22Rv1 (cell line): ENCODE results near the gene MFSD6L.

Experiments used
- H3K27ac ChIP-seq: fragments of 450-650 bp; 2 replicates; pipeline ENCODE4 v1.5.1; 2017
- ZFX ChIP-seq: fragments of 450-650 bp; IDR thresholded peaks from 2 replicates; pipeline ENCODE4 v1.6.1; 2017; ENCODE audit warnings: antibody characterized with exemption, borderline replicate concordance
- TF ChIP-seq, protein P1 (sequence below): fragments of 450-650 bp; IDR thresholded peaks from 2 replicates; pipeline ENCODE4 v1.5.1; 2017; ENCODE audit warnings: mild to moderate bottlenecking

MFSD6L gene, protein sequence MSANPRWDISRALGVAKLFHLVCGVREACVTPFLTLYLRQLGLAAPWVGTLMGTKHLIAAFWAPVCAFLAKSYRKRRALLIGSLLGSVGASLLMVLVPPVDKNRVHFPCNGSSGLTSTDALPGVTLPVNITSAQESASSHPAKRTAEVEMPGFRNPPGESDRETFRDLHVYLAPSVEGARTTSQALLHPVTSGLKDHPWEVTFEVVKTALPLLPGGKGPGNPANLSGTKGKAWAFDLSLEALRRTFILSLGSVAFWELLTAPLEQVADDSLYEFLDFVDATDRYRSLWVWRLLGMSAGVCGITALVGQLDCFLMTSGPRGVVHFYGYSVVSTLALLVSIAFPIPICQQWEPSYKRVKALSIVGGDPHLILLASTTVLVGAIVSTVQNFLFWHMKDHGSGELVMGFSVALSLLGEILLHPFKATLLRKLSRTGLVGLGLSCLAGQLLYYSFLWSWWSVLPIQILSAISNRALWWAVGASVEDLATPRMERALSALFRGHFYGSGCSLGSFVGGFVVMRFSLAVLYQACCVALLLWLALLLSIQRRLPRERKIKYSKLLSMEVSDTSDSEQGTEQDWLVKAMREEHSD

DNA sequence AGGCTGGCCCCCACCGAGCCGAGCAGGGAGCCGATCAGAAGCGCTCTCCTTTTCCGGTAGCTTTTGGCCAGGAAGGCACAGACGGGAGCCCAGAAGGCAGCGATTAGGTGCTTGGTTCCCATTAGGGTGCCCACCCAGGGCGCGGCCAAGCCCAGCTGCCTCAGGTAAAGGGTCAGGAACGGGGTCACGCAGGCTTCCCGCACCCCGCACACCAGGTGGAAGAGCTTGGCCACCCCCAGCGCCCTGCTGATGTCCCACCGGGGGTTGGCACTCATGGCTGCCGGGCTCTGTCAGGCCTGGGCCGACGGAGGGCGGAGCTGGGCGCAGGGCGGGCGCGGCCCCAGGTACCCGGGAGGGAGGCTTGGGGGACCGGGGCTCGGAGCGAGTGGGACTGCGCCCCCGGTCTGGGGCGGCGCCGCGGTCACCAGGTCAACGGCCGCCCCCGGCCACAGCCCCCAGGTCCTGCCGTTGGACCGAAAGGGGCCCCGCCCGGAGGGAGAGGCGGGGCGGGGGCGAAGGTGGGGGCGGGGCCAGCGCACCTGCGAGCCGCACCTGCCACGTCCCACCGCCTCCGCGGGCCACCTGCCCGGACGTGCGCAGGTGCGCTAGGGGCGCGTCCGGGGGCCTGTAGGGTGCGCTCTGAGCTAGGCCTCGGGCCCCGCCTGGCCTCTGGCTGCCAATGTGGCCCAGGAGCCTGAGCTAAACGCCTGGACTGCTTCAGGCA is at the start of gene MFSD6L:
Gene MFSD6L, minus strand, starts transcription at position 520 of the 724 bp plus-strand sequence. Its CDS starts 245 bp downstream, at position 275.
- TF ChIP-seq, protein P1, sequence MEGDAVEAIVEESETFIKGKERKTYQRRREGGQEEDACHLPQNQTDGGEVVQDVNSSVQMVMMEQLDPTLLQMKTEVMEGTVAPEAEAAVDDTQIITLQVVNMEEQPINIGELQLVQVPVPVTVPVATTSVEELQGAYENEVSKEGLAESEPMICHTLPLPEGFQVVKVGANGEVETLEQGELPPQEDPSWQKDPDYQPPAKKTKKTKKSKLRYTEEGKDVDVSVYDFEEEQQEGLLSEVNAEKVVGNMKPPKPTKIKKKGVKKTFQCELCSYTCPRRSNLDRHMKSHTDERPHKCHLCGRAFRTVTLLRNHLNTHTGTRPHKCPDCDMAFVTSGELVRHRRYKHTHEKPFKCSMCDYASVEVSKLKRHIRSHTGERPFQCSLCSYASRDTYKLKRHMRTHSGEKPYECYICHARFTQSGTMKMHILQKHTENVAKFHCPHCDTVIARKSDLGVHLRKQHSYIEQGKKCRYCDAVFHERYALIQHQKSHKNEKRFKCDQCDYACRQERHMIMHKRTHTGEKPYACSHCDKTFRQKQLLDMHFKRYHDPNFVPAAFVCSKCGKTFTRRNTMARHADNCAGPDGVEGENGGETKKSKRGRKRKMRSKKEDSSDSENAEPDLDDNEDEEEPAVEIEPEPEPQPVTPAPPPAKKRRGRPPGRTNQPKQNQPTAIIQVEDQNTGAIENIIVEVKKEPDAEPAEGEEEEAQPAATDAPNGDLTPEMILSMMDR = peak; percentile 70
- TF ChIP-seq ZFX = no peak
- no peak within 1 kb of the TSS for H3K27ac ChIP-seq

DNA sequence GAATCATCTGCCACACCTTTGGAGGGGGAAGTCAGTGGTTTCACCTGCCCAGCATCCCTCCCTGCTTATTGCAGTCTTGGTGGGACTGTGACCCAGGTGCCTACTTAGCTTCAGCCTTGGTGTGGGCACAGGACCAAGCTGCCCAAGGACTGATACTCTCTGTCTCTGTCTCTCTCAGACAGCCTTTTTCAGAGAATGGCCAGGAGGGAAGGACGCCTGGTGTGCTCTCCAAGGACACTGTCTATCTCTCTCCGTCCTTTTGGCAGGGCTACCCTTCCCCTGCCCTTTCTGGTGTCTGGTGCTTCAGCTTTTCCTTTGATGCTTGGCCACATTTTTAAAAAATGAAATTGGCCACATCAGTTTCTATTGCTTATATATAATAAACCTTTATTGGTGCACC is 48.7 kb upstream of the MFSD6L start:
- TF ChIP-seq, protein P1 = no peak
- TF ChIP-seq ZFX = no peak

DNA sequence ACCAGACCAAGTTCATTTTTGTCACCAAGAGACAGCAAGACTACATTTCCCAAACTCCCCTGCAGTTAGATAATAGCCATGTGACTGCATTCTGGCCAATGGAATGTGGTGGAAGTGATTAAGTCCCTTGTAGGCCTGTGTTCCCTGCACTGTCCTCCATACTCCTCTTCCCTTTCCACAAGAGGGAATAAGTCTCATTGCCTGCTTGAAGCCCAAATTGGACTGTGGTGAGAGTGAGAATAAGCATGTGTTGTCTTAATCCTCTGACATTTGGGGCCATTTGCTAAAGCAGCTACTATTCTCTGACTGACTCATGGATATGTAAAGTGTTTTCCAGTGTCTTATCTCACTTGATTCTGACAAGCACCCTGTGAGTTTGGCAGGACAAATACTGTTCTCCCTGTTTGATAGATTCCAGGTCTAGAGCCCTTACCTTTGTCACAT is 47.6 kb upstream of the MFSD6L start:
- TF ChIP-seq, protein P1 = no peak
- no peak overlapping the region for H3K27ac ChIP-seq

More for the DNA sequence above, 48.7 kb upstream of the MFSD6L start:
- H3K27ac ChIP-seq = no peak overlapping the region

DNA sequence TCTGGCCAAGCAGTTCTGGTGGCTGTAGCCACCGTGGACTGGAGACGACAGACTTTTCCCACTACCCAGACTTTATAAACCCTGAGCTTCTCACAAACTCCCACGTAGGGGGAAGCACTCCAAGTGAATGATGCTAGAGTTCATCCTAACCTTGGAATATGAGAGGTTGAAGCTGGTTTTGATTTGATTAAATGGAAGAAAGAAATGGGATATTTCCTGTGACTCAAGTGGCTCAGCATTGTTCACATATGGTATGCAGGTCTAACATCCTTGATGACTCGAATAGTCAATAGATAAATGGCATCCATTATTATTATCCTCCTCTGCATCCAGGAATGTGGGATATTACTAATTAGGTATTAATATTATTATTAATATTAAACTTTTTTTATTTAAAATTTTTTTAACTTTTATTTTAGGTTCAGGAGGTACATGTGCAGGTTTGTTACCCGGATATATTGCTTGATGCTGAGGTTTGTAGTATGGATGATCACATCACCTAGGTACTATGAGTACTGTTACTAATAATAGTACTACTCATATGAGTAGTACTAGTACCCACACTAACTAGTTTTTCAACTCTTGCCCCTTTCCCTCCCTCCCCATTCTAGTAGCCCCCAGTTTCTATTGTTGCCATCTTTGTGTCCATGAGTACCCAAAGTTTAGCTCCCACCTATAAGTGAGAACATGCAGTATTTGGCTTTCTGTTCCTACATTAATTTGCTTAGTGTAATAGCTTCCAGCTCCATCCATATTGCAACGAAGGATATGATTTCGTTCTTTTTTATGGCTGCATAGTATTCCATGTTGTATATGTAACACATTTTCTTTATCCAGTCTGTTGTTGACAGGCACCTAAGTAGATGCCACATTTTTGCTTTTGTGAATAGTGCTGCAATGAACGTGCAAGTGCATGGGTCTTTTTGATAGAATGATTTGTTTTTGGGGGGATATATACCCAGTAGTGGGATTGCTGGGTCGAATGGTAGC is 45.4 kb upstream of the MFSD6L start:
- TF ChIP-seq ZFX = no peak
- TF ChIP-seq, protein P1 = no peak

DNA sequence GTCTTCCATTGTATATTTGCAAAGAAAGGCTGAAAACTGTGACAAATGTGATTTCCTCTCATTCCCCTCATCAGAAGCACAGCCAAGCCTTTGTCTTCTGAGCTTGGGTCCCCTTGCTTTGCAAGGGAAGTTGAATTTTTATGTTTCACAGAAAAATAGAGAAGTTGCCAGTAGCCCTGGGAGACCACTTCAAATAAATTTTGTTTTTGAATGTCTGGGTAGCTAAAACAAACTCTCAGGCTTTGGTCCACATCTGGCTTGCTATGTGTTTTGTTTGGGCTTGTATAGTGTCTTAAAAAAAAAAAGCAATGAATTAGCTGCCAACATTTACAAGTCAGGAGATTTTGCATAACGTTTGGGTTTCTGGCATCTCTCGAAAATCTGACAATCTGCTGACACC is 44.2 kb upstream of the MFSD6L start:
- H3K27ac ChIP-seq = no peak overlapping the region
- TF ChIP-seq, protein P1 = no peak
- no peak for TF ChIP-seq ZFX

More for the DNA sequence above, 45.4 kb upstream of the MFSD6L start:
- H3K27ac ChIP-seq = no peak overlapping the region

DNA sequence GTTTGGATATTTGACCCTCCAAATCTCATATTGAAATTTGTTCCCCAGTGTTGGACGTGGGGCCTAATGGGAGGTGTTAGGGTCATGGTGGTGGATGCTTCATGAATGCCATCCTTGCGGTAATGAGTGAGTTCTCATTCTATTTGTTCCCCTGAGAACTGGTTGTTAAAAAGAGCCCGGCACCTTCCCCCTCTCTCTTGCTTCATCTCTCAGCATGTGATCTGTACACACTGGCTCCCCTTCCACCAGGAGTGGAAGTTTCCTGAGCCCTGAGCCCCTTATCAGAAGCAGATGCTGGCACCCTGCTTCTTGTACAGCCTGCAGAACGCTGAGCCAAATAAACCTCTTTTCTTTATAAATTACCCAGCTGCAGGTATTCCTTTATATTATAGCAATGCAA is 42.7 kb upstream of the MFSD6L start:
- no peak overlapping the region for H3K27ac ChIP-seq

More for the DNA sequence above, 42.7 kb upstream of the MFSD6L start:
- TF ChIP-seq, protein P1 = no peak
- TF ChIP-seq ZFX = no peak
